GM12872 (cell line): ENCODE results near the gene CAP1.
A peak's percentile ranks its signal among the peaks of the same experiment; 100 is the strongest.

ENCODE experiments used
- TF ChIP-seq, protein P1 (sequence below): IDR thresholded peaks from 3 replicates; pipeline ENCODE4 v1.5.1; 2011; ENCODE audit warnings: low read depth, mild to moderate bottlenecking, low read length, moderate library complexity; ENCODE audit not compliant: insufficient read depth

Gene CAP1

DNA sequence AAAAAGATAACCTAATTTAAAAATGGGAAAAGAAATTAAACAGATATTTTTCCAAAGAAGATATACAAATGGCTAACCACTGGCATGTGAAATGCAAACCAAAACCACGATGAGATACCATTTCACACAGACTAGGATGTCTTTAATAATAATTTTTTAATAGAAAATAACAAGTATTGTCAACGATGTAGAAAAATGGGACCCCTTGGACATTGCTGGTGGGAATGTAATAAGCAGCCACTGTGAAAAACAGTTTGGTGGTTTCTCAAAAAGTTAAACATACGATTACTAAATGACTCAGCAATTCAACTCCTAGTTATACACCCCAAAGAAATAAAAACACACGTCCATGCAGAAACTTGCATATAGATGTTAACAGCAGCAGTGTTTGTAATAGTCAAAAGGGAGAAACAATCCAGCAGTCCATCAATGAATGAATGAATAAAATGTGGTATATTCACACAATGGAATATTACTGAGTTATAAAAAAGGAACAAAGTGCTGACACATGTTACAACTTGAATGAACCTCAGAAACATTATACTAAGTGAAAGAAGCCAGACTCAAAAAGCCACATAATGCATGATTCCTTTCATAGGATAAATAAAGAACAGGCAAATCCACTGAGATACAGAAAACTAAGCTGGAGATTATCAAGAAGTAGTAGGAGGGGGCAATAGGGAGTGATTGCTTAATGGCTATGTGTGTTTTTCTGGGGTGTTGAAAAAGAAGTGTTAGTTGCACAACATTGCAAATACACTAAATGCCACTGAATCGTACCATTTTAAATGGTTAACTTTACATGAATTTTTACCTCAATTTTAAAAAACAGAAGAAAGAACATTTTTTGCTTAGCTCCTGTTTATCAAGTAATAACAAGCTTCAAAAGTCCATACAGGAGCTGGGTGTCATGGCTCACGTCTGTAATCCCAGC is 52.4 kb downstream of the CAP1 start:
- TF ChIP-seq, protein P1, sequence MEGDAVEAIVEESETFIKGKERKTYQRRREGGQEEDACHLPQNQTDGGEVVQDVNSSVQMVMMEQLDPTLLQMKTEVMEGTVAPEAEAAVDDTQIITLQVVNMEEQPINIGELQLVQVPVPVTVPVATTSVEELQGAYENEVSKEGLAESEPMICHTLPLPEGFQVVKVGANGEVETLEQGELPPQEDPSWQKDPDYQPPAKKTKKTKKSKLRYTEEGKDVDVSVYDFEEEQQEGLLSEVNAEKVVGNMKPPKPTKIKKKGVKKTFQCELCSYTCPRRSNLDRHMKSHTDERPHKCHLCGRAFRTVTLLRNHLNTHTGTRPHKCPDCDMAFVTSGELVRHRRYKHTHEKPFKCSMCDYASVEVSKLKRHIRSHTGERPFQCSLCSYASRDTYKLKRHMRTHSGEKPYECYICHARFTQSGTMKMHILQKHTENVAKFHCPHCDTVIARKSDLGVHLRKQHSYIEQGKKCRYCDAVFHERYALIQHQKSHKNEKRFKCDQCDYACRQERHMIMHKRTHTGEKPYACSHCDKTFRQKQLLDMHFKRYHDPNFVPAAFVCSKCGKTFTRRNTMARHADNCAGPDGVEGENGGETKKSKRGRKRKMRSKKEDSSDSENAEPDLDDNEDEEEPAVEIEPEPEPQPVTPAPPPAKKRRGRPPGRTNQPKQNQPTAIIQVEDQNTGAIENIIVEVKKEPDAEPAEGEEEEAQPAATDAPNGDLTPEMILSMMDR: no peak

DNA sequence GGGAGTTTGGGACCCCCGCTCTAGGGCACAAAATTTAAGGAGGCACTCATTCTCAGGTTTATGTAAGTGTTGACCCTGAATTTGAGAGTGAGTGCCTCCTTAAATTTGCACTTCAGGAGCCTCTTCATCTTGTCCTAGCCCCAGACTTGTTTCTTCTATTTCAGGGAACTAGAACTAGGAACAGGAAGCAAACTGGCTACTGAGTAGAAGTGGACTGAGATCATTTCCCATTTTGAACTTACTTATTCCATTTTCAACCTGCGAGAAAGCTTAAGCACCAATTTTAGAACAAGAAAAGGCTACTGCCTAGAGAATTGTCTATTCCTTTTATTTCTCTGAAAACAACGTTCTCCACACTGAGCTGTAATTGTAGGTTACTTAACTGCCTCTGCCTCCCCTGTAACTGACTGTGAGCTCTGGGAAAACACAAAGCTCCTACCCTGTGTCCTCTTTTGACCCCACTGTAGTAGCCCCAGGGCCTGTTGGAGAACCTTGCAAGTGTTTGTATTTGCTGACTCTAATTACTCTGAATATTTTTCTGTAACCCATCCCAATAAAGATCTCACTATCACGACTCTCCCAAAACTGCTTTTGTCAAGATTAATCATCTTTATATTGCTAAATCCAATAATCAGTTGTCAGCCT is 54.1 kb downstream of the CAP1 start:
- TF ChIP-seq, protein P1: no peak

DNA sequence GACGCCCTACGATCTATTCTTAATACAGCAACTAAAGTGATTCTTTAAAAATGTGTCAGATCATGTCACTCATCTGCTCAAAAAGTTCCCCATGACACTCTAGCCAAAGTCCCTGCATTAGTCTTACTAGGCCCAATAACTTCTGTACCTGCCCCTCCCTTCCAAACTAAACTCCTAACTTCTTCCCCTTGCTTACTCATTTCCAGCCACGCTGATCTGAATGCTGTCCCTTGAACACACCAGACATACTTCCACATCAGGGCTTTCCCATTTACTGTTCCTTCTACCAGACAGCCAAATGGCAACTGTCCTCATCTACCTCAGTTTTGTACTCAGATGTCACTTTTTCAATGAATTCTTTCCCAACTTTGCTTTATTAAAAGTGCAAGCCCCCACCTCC is 55.3 kb downstream of the CAP1 start:
- TF ChIP-seq, protein P1: no peak

DNA sequence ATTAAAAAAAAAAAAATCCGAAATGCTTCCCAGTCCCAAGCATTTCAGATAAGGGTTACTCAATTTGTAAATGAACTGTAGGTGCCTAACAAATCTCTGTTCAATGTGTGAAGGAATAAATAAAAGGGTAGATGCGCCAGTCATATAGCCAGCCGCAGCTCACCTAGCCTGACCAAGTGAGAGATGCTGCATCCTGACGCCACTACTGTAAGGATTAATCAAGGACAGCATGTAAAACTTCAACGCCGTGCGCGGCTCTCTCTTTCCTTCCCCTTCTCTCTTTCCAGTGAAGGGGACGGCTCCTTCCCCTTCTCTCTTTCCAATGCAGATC is 56.1 kb downstream of the CAP1 start:
- TF ChIP-seq, protein P1: no peak

DNA sequence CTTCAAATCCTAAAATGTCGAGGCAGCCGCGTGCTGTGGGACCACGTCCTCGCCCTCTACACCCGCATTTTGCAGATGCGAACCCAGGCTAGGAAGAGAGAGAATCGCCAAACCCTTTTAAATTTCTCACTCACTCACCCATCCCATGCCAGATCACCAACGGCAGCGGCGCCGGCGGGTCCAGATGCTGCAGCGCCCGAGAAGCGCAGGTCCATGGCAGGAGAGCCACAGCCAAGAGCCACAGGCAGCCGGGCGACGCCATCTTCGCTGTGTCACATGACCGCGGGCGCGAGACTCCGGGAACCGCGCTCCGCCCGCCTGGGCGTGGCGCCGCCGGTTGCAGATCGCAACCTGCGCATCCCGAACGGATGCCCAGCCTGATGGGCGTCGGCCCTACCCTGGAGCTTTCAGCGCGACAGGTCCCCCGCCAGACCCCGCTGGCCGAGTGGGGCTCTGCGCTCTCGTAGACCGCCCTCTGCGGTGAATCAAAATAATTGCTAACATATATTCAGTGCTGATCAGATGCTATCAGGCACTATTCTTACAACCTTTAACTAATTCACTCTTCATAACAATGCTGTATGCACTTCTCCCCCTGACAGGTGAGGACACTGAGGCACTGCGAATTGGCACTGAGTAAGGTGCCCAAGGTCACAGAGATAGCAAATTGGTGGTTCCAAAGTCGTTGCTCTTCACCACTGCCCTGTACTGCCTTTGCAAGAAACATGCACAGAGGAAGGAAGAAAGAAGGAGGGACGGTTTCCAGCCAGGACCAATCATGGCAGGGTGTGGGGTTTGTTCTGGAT is 56.7 kb downstream of the CAP1 start, which contains the start of gene PPT1:
TSS of gene PPT1 (minus strand) at position 276 of the 806 bp plus-strand sequence. CDS start at position 262, 14 bp downstream.
- TF ChIP-seq, protein P1: peak; percentile 37; the same call in 2 of the 3 replicates

DNA sequence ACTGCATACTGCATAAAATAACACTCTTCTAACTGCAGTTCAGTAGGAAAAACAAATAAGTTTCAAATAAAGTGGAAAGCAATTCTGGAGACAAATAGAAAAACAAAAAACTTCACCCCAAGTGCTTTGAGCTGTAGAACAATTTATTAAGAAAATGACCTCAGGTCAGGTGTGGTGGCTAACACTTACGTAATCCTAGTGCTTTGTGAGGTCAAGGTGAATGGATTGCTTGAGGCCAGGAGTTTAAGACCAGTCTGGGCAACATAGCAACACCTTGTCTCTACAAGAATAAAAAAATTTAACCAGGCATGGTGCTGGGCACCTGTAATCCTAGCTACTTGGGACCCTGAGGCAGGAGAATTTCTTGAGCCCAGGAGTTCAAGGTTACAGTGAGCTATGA is 61.5 kb downstream of the CAP1 start:
- TF ChIP-seq, protein P1: no peak

DNA sequence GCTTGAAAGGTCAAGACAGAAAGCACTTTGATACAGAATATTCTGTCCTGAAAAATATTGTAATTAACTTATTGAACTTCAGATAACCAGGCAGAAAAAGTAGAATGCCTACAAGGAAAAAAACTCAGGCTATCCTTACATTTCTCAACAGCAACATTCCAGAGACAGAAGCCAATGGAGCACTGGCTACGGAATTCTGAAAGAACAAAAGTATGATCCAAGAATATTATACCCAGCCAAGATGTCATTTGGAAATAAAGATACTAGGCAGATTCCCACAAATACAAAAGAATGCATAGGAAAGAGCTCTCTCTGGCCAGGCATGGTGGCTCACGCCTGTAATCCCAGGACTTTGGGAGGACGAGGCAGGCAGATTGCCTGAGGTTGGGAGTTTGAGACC is 62.4 kb downstream of the CAP1 start:
- TF ChIP-seq, protein P1: no peak
